Kidney epithelial cell (primary cell): ENCODE measurements around the gene MRPS16. TPM values are rescaled to one million over a fixed set of nuclear protein-coding genes. Genes with fewer than 3 reads are reported as not detected.

Experiments used
- DNase-seq: peaks from one replicate; pipeline ENCODE4 v3.0.0-alpha.2; 2010; ENCODE audit warnings: low read depth
- H3K27me3 ChIP-seq: 2 replicates; pipeline ENCODE4 v1.6.0; 2011; ENCODE audit warnings: low read length; ENCODE audit not compliant: control insufficient read depth, insufficient read depth
- H3K36me3 ChIP-seq: 2 replicates; pipeline ENCODE4 v1.5.1; 2011; ENCODE audit warnings: low read length; ENCODE audit not compliant: control insufficient read depth, insufficient read depth
- H3K4me3 ChIP-seq: 2 replicates; pipeline ENCODE4 v1.5.1; 2011; ENCODE audit warnings: low read depth, mild to moderate bottlenecking, control low read depth, low read length
- CTCF ChIP-seq: IDR thresholded peaks from 2 replicates; pipeline ENCODE4 v1.5.1; 2011; ENCODE audit warnings: mild to moderate bottlenecking, moderate library complexity, low read length, control low read depth, inconsistent platforms; ENCODE audit not compliant: insufficient read depth, poor library complexity, severe bottlenecking
- total RNA-seq: library from RNA; depleted of rRNA; stranded (reverse); fragments of >200 nt; gene quantifications from 2 replicates; pipeline ENCODE4 v1.2.3, GENCODE V29; 2015

The MRPS16 gene
- total RNA-seq, 1 donor from 2014 or later = 71.9 TPM

GRCh38 chr10:73234695-73235094 is 17.7 kb downstream of the MRPS16 start:
- no peaks in the 10 kb centered on the region for H3K36me3 ChIP-seq
- no peak for TF ChIP-seq CTCF

GRCh38 chr10:73233883-73234282 is 18.6 kb downstream of the MRPS16 start:
- no peak for TF ChIP-seq CTCF
- H3K36me3 ChIP-seq = no peaks in the 10 kb centered on the region
- no peaks in the 10 kb centered on the region for H3K27me3 ChIP-seq
- DNase-seq = no peak
- H3K4me3 ChIP-seq = no peak overlapping the region

More at GRCh38 chr10:73234695-73235094, 17.7 kb downstream of the MRPS16 start:
- H3K4me3 ChIP-seq = no peak overlapping the region
- no peak for DNase-seq
- H3K27me3 ChIP-seq = no peaks in the 10 kb centered on the region

- Histone ChIP-seq H3K4me3 (no peak overlapping the region), H3K27me3 (no peaks in the 10 kb centered on the region), H3K36me3 (no peaks in the 10 kb centered on the region)
- DNase-seq = no peak
- no peak for TF ChIP-seq CTCF
These were observed 19.6 kb downstream of the MRPS16 start for GRCh38 chr10:73232887-73233286.

- DNase-seq = no peak
- TF ChIP-seq CTCF = no peak
These were observed 22.9 kb downstream of the MRPS16 start for GRCh38 chr10:73229567-73229966.

GRCh38 chr10:73228247-73228646 is 24.2 kb downstream of the MRPS16 start:
- no peak for DNase-seq
- H3K36me3 ChIP-seq = no peaks in the 10 kb centered on the region
- no peak overlapping the region for H3K4me3 ChIP-seq
- H3K27me3 ChIP-seq = no peaks in the 10 kb centered on the region
- no peak for TF ChIP-seq CTCF

More at GRCh38 chr10:73229567-73229966, 22.9 kb downstream of the MRPS16 start:
- Histone ChIP-seq H3K27me3 (no peaks in the 10 kb centered on the region), H3K36me3 (no peaks in the 10 kb centered on the region), H3K4me3 (no peak overlapping the region)

- no peaks in the 10 kb centered on the region for H3K27me3 ChIP-seq
- no peak for TF ChIP-seq CTCF
- DNase-seq = no peak
- H3K36me3 ChIP-seq = no peaks in the 10 kb centered on the region
- no peak overlapping the region for H3K4me3 ChIP-seq
These were observed 25.8 kb downstream of the MRPS16 start for GRCh38 chr10:73226663-73227062.
